Endothelial cell of umbilical vein (primary cell): ENCODE measurements around the gene WDR37. TPM values are rescaled to one million over a fixed set of nuclear protein-coding genes. Genes with fewer than 3 reads are reported as not detected.

Source experiments
- BruUV-seq: library from RNA; stranded (reverse); fragments of 400-500 nt; replicated peaks from 2 replicates; lab custom pipeline; 2021; lab: Mats Ljungman, UMichigan
- CTCF ChIA-PET: fragments of 300-600, 350-600 bp; sonication (Branson Sonifier 250); formaldehyde crosslinking; loops from one replicate; lab custom pipeline; 2021; ENCODE audit warnings: antibody characterized with exemption, inconsistent platforms; lab: Charles Lee
- POLR2A ChIA-PET: fragments of 300-600, 350-600 bp; sonication (Branson Sonifier 250); formaldehyde crosslinking; loops from one replicate; lab custom pipeline; 2021; ENCODE audit warnings: antibody characterized with exemption, inconsistent platforms; lab: Charles Lee
- DNase-seq: peaks from one replicate; pipeline ENCODE4 v3.0.0-alpha.2; 2011; ENCODE audit warnings: low read depth, low spot score
- FAIRE-seq: peaks from 2 replicates; lab custom pipeline; 2011; peaks lifted over from hg19 to GRCh38; lab: Jason Lieb, UNC
- H2AFZ ChIP-seq: 2 replicates; pipeline ENCODE4 v1.6.0; 2012; ENCODE audit warnings: low read depth, low read length, control low read depth, inconsistent platforms
- H3K27ac ChIP-seq: 2 replicates; pipeline ENCODE4 v1.5.1; 2011; ENCODE audit warnings: low read depth, mild to moderate bottlenecking, control low read depth, low read length, moderate library complexity; ENCODE audit not compliant: insufficient read depth
- H3K27me3 ChIP-seq, 2 experiments: 2 replicates each; pipeline versions ENCODE4 v1.6.0 to v1.6.1; 2011; ENCODE audit warnings: low read length in 2 of 2, mixed read lengths in 1 of 2; ENCODE audit not compliant: control insufficient read depth in 2 of 2, insufficient read depth in 2 of 2
- H3K36me3 ChIP-seq, 2 experiments: 2 replicates in 1 of 2; 3 replicates in 1 of 2; pipeline ENCODE4 v1.5.1; 2011; ENCODE audit warnings: low read length in 2 of 2, mild to moderate bottlenecking in 1 of 2, moderate library complexity in 1 of 2; ENCODE audit not compliant: control insufficient read depth in 2 of 2, insufficient read depth in 2 of 2; ENCODE audit errors: extremely low read depth in 1 of 2
- H3K4me1 ChIP-seq: 3 replicates; pipeline ENCODE4 v1.5.1; 2011; ENCODE audit warnings: mild to moderate bottlenecking, low read length; ENCODE audit not compliant: control insufficient read depth, insufficient read depth; ENCODE audit errors: extremely low read depth
- H3K4me2 ChIP-seq: 2 replicates; pipeline ENCODE4 v1.6.1; 2011; ENCODE audit warnings: low read length, control low read depth, mixed read lengths; ENCODE audit not compliant: insufficient read depth
- H3K4me3 ChIP-seq, 3 experiments: fragments of 200-600 bp in 1 of 3; sonication (generic), shearing (Covaris generic) in 1 of 3; replicated peaks in 1 of 3; 2 replicates each; pipeline ENCODE4 v1.5.1; 2011 to 2016; ENCODE audit warnings: control low read depth in 3 of 3, low read length in 3 of 3, mild to moderate bottlenecking in 2 of 3, inconsistent platforms in 1 of 3, low read depth in 1 of 3, moderate library complexity in 1 of 3; ENCODE audit not compliant: insufficient read depth in 1 of 3
- H3K79me2 ChIP-seq: 2 replicates; pipeline ENCODE4 v1.6.0; 2012; ENCODE audit warnings: low read length, inconsistent platforms; ENCODE audit not compliant: control insufficient read depth, insufficient read depth
- H3K9ac ChIP-seq: replicated peaks from 2 replicates; pipeline ENCODE3; 2011; ENCODE audit warnings: low read length, control low read depth; ENCODE audit not compliant: insufficient read depth; ENCODE audit errors: extremely low read depth
- H3K9me1 ChIP-seq: replicated peaks from 3 replicates; pipeline ENCODE4 v1.6.0; 2011; ENCODE audit warnings: mild to moderate bottlenecking, low read length; ENCODE audit not compliant: control insufficient read depth, insufficient read depth; ENCODE audit errors: extremely low read depth
- H3K9me3 ChIP-seq: replicated peaks from 2 replicates; pipeline ENCODE4 v1.5.1; 2012; ENCODE audit warnings: low read length, inconsistent platforms; ENCODE audit not compliant: control insufficient read depth, insufficient read depth
- H4K20me1 ChIP-seq: replicated peaks from 2 replicates; pipeline ENCODE3; 2011; ENCODE audit warnings: mild to moderate bottlenecking, low read length; ENCODE audit not compliant: control insufficient read depth, insufficient read depth; ENCODE audit errors: extremely low read depth
- EZH2 ChIP-seq: IDR thresholded peaks from 2 replicates; pipeline ENCODE4 v1.6.1; 2012; ENCODE audit warnings: borderline replicate concordance, low read depth, mild to moderate bottlenecking, moderate library complexity, low read length, inconsistent platforms; ENCODE audit not compliant: severe bottlenecking
- FOS ChIP-seq: IDR thresholded peaks from 2 replicates; pipeline ENCODE4 v1.6.1; 2011; ENCODE audit warnings: mild to moderate bottlenecking, low read length, moderate library complexity, borderline replicate concordance; ENCODE audit not compliant: insufficient read depth
- GATA2 ChIP-seq: IDR thresholded peaks from 2 replicates; pipeline ENCODE4 v1.7.0; 2011; ENCODE audit warnings: low read depth, mild to moderate bottlenecking, moderate library complexity, mixed read lengths, low read length; ENCODE audit not compliant: insufficient read length, insufficient read depth
- JUN ChIP-seq: IDR thresholded peaks from 2 replicates; pipeline ENCODE4 v1.6.1; 2011; ENCODE audit warnings: borderline replicate concordance, low read depth; ENCODE audit not compliant: insufficient read length, insufficient read depth
- MYC ChIP-seq: IDR thresholded peaks from one replicate; pipeline ENCODE4 v1.6.1; 2011; ENCODE audit warnings: mild to moderate bottlenecking, low read depth, low read length
- POLR2A ChIP-seq: IDR thresholded peaks from 2 replicates; pipeline ENCODE4 v1.6.1; 2012; ENCODE audit warnings: low read depth, mild to moderate bottlenecking, control low read depth, low read length
- POLR2AphosphoS5 ChIP-seq: IDR thresholded peaks from 2 replicates; pipeline ENCODE4 v1.6.1; 2012; ENCODE audit warnings: low read depth, mild to moderate bottlenecking, control low read depth, low read length, moderate library complexity; ENCODE audit not compliant: insufficient read depth
- dilution Hi-C: fragments of 300-500 bp; cut with MboI; formaldehyde crosslinking; loops from one replicate; pipeline ENCODE4 v1.15.0; 2019; ENCODE audit warnings: low sequenced_read_pairs; ENCODE audit not compliant: extremely low pct_ligation_motif_present
- intact Hi-C: fragments of 100-400 bp; cut with micrococcal nuclease; formaldehyde crosslinking; loops from one replicate; pipeline ENCODE4 v1.10.0; 2022
- polyA plus RNA-seq, 4 experiments: library from polyadenylated mRNA; depleted of rRNA in 3 of 4; stranded (reverse) in 3 of 4; unstranded in 1 of 4; fragments of >200 nt; gene quantifications; 2 replicates each; pipeline versions ENCODE4 v1.2.1 to v1.2.3, GENCODE V29; 2011 to 2012; ENCODE audit warnings: missing spikeins in 1 of 4
- total RNA-seq: library from RNA; stranded (reverse); gene quantifications from 2 replicates; pipeline ENCODE4 v1.2.3, GENCODE V29; 2021
- TF ChIP-seq, protein P1 (sequence below): IDR thresholded peaks from 2 replicates; pipeline ENCODE4 v1.6.1; 2011; ENCODE audit not compliant: insufficient read depth, insufficient read length
- TF ChIP-seq, protein P2 (sequence below), 2 donors: IDR thresholded peaks; 1 replicate in 1 of 2; 2 replicates in 1 of 2; pipeline ENCODE4 v1.5.1; 2011; ENCODE audit warnings: low read length in 2 of 2, mild to moderate bottlenecking in 2 of 2, moderate library complexity in 2 of 2, control low read depth in 1 of 2, inconsistent platforms in 1 of 2, low read depth in 1 of 2; ENCODE audit not compliant: insufficient read depth in 1 of 2; ENCODE audit errors: extremely low read depth in 1 of 2

Gene WDR37
- total and polyA plus RNA-seq, 2 donors (not counting 3 experiments of a cell fraction or from before 2014, with no cell fraction given): 21.7 to 25.5 TPM

DNA sequence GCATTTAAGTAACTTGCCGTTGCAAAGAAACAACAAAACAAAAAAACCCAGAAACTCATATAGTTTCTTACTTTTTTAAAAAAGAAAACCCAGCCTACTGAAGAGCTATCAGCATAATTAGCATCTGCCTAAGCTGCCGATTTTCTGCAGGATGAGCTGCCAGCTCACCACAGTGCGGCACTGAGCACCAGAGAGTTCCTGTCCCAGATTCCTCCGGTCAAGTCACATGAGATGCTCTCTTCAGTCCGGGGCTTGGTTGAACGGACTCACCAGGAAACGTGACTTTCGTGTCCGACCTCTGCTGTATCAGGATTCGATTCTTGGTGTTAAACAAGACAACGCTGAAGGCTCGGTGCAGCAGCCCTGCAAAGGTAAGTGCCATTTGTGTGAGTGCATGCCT, 33.8 kb upstream of the WDR37 start:
- no peak for FAIRE-seq

More for the DNA sequence above, 33.8 kb upstream of the WDR37 start:
- Histone ChIP-seq H3K36me3 (peaks cover 3 to 10% of the 10 kb centered on the region in 2 experiments), H3K9ac (no peak overlapping the region), H3K27ac (no peak overlapping the region), H4K20me1 (no peaks in the 10 kb centered on the region), H3K79me2 (no peaks in the 10 kb centered on the region), H3K4me2 (no peak overlapping the region), H3K9me3 (no peaks in the 10 kb centered on the region), H3K9me1 (no peaks in the 10 kb centered on the region), H3K4me3 (no peak overlapping the region), H3K27me3 (no peaks in the 10 kb centered on the region), H2AFZ (no peak overlapping the region), H3K4me1 (no peaks in the 10 kb centered on the region)
- ChIA-PET POLR2A (no interaction called here), CTCF (no interaction called here)
- no peak for TF ChIP-seq EZH2
- TF ChIP-seq JUN: no peak
- TF ChIP-seq MYC: no peak
- TF ChIP-seq, protein P1, sequence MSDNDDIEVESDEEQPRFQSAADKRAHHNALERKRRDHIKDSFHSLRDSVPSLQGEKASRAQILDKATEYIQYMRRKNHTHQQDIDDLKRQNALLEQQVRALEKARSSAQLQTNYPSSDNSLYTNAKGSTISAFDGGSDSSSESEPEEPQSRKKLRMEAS: no peak
- no peak for TF ChIP-seq POLR2AphosphoS5
- no peak for TF ChIP-seq POLR2A
- no peak for TF ChIP-seq GATA2
- TF ChIP-seq, protein P2, sequence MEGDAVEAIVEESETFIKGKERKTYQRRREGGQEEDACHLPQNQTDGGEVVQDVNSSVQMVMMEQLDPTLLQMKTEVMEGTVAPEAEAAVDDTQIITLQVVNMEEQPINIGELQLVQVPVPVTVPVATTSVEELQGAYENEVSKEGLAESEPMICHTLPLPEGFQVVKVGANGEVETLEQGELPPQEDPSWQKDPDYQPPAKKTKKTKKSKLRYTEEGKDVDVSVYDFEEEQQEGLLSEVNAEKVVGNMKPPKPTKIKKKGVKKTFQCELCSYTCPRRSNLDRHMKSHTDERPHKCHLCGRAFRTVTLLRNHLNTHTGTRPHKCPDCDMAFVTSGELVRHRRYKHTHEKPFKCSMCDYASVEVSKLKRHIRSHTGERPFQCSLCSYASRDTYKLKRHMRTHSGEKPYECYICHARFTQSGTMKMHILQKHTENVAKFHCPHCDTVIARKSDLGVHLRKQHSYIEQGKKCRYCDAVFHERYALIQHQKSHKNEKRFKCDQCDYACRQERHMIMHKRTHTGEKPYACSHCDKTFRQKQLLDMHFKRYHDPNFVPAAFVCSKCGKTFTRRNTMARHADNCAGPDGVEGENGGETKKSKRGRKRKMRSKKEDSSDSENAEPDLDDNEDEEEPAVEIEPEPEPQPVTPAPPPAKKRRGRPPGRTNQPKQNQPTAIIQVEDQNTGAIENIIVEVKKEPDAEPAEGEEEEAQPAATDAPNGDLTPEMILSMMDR (IDR thresholded peaks at IDR 0.05; ENCODE audit: extremely low read depth in 1 of 2, insufficient read depth in 1 of 2, low read depth in 1 of 2, low read length in 2 of 2): no peak
- no peak for TF ChIP-seq FOS
- dilution Hi-C loops: no loop called here
- BruUV-seq: no TSS peak
- intact Hi-C loops: no loop called here
- DNase-seq: no peak
